GM19023 (cell line): Measurements from ENCODE around the gene HAUS5.

Experiments
- ATAC-seq: cut with Tn5 transposase; IDR thresholded peaks from one replicate; pipeline ENCODE4 v1.9.1; 2021; ENCODE audit warnings: mild to moderate bottlenecking, moderate library complexity; ENCODE audit not compliant: unreplicated experiment

HAUS5 gene

GRCh38 chr19:35666251-35666913 lies 53.8 kb downstream of the HAUS5 start, which contains the start of gene UPK1A:
UPK1A (plus strand) TSS chr19:35666517; CDS start chr19:35666813, 296 bp downstream.
- no peak for ATAC-seq

GRCh38 chr19:35669566-35669965 lies 57.0 kb downstream of the HAUS5 start:
- no peak for ATAC-seq

- ATAC-seq, result no peak
Measured at GRCh38 chr19:35669974-35670373, 57.4 kb downstream of the HAUS5 start.

- no peak for ATAC-seq
Measured at GRCh38 chr19:35670686-35671085, 58.2 kb downstream of the HAUS5 start.

- no peak for ATAC-seq
Measured at GRCh38 chr19:35671818-35672217, 59.3 kb downstream of the HAUS5 start.

GRCh38 chr19:35673121-35673804 lies 60.7 kb downstream of the HAUS5 start:
- no peak for ATAC-seq
